HG03439 (cell line): ENCODE measurements around the gene UBQLN2.
"Not testable (repeated sequence)": the region's sequence is repeated elsewhere in the genome, so short reads cannot be mapped to it uniquely, and the experiment has no call there.

ENCODE experiments used
- ATAC-seq: cut with Tn5 transposase; IDR thresholded peaks from one replicate; pipeline ENCODE4 v1.9.1; 2021; ENCODE audit warnings: mild to moderate bottlenecking, moderate library complexity; ENCODE audit not compliant: unreplicated experiment

The UBQLN2 gene

DNA sequence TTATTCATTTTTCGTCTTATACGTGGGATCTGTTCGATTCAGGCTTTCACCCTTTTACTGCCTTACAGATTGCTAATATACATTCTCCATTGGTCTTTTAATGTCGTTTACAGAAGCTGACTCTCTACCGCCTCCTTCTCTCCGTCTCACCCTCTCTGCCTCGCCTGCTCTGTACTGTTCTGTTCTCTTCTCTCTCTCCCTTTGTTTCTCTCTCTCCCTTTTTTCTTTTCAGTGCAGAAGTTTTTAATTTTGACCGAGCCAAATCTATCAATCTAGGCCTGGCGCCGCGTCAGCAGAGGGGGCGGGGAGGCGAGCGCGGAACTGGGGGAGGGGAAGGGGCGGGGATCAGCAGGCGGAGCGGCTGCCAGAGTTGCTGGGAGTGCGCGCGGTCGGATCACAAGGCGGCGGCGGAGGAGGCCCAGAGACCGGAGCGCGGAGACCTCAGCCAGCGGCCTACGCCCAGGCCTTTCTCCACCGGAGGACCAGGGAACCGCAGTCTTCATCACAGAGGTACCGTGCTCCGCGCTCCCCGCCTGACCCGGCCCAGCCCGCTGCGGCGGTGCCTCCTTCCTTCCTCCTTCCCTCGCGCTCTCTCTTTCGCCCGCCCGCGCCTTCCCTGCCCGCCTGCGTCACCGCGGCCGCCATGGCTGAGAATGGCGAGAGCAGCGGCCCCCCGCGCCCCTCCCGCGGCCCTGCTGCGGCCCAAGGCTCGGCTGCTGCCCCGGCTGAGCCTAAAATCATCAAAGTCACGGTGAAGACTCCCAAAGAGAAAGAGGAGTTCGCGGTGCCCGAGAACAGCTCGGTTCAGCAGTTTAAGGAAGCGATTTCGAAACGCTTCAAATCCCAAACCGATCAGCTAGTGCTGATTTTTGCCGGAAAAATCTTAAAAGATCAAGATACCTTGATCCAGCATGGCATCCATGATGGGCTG is at the start of gene UBQLN2:
TSS of gene UBQLN2 (plus strand) at position 397 of the 931 bp plus-strand sequence. CDS start at position 644, 247 bp downstream.
- ATAC-seq: peak; percentile 72

DNA sequence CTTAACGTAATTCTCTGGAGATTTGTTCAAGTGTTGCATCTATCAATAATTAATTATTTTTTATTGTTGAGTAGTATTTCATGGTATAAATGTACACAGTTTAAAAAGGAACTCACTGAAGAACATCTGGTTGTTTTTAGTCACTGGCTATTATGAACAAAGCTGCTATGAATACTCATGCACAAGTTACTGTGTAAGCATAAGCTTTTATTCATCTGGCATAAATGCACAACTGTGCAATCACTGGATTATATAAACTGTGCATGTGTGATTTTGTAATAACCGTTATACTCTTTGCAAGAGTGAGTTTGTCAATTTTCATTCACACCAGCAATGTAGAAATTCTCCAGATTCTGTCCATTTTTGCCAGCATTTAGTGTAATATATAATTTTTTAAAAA is 43.8 kb upstream of the UBQLN2 start:
- ATAC-seq: no peak

DNA sequence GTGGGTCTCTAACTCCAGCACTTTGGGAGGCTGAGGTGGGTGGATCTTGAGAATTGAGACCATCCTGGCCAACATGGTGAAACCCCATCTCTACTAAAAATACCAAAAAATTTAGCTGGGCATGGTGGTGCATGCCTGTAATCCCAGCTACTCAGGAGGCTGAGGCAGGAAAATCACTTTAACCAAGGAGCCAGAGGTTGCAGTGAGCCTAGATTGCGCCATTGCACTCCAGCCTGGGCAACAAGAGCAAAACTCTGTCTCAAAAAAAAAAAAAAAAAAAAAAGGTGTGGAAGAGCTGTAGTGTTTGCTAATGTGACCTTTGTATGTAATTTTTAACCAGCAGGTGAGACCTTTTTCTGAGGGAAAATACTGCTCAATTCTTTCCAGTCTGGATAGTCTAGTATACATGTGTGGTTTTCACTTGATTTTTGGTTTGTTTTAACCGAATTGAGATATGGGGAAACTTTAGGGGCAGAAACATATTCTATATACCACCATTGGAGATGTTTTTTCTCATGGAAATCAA is 33.9 kb upstream of the UBQLN2 start:
- ATAC-seq: not testable (repeated sequence)

DNA sequence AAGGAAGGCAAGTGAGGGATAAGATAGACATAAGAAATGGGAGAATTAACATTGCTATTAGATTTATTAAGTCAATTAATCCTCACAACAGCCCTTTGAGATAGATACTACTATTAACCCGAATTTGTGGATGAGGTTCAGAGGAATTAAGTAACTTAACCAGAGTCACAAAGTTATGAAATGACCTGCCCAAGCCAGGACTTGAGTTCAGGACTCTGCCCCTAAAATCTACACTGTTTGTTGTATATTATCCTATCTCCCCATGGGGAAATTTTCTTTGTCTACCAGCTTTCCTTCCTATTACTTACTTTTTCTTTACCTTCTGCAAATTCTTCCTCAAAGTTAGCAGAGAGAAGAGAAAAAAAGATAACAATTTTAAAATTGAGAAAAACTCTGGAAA is 33.4 kb upstream of the UBQLN2 start:
- no peak for ATAC-seq

DNA sequence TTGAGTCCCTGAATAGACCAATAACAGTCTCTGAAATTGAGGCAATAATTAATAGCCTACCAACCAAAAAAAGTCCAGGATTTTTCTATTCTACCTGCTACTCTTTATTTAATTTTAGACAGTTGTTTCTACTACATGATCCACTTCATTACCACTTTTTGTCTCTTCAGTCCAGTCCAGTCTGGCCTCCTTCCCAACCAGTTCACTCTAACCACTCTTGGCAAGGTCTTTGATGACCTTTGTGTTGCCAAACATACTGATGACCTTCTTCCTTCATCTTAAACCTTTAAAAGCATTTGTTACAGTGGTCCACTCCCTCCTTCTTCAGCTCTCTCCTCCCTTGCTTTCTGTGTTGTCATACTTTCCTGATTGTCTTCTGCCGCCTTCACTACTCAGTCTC is 12.8 kb upstream of the UBQLN2 start:
- no peak for ATAC-seq

DNA sequence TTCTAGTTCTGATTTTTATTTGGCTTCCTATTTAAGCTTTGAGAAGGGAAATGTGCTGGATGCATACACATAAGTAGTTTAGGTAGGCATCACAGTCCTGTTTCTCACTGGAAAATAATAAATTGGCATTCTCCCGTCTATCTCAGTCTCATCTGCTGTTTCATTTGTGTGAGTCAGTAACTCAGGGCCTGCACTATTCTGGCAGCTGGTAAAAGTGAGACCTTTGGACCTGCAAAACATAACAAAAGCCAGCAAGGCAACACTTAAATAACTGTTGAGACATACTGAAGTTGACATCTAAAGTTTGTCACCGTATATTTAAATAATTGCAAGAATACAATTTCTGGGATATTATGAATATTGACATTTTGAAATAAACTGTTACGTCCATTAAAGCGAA is 8.6 kb upstream of the UBQLN2 start:
- no peak for ATAC-seq

DNA sequence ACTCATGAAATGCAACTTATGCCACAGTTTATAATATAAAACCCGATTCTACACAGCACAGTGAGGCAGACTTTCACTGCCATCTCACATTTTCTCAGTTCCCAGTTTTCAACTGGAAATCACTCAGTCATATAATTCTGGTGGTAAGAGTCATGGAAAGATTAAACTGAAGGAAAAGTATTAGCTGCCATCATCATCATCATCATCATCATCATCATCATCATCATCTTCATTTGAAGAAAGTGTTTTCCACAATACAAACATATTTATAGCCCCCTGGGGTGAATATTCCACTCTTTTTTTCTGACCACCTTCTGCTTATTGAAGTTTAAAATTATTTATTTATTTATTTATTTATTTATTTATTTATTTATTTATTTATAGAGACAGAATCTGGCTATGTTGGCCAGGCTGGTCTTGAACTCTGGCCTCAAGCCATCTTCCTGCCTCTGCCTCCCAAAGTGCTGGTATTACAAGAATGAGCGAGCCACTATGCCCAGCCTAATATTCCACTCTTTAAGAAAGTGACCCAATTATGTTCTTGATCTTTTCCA is 6.0 kb upstream of the UBQLN2 start:
- ATAC-seq: no peak

DNA sequence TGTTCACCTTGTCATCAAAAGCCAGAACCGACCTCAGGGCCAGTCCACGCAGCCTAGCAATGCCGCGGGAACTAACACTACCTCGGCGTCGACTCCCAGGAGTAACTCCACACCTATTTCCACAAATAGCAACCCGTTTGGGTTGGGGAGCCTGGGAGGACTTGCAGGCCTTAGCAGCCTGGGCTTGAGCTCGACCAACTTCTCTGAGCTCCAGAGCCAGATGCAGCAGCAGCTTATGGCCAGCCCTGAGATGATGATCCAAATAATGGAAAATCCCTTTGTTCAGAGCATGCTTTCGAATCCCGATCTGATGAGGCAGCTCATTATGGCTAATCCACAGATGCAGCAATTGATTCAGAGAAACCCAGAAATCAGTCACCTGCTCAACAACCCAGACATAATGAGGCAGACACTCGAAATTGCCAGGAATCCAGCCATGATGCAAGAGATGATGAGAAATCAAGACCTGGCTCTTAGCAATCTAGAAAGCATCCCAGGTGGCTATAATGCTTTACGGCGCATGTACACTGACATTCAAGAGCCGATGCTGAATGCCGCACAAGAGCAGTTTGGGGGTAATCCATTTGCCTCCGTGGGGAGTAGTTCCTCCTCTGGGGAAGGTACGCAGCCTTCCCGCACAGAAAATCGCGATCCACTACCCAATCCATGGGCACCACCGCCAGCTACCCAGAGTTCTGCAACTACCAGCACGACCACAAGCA is 898 bp downstream of the UBQLN2 start:
- ATAC-seq: no peak

DNA sequence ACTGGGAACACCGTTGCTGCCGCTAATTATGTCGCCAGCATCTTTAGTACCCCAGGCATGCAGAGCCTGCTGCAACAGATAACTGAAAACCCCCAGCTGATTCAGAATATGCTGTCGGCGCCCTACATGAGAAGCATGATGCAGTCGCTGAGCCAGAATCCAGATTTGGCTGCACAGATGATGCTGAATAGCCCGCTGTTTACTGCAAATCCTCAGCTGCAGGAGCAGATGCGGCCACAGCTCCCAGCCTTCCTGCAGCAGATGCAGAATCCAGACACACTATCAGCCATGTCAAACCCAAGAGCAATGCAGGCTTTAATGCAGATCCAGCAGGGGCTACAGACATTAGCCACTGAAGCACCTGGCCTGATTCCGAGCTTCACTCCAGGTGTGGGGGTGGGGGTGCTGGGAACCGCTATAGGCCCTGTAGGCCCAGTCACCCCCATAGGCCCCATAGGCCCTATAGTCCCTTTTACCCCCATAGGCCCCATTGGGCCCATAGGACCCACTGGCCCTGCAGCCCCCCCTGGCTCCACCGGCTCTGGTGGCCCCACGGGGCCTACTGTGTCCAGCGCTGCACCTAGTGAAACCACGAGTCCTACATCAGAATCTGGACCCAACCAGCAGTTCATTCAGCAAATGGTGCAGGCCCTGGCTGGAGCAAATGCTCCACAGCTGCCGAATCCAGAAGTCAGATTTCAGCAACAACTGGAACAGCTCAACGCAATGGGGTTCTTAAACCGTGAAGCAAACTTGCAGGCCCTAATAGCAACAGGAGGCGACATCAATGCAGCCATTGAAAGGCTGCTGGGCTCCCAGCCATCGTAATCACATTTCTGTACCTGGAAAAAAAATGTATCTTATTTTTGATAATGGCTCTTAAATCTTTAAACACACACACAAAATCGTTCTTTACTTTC is 1.8 kb downstream of the UBQLN2 start:
- ATAC-seq: no peak

DNA sequence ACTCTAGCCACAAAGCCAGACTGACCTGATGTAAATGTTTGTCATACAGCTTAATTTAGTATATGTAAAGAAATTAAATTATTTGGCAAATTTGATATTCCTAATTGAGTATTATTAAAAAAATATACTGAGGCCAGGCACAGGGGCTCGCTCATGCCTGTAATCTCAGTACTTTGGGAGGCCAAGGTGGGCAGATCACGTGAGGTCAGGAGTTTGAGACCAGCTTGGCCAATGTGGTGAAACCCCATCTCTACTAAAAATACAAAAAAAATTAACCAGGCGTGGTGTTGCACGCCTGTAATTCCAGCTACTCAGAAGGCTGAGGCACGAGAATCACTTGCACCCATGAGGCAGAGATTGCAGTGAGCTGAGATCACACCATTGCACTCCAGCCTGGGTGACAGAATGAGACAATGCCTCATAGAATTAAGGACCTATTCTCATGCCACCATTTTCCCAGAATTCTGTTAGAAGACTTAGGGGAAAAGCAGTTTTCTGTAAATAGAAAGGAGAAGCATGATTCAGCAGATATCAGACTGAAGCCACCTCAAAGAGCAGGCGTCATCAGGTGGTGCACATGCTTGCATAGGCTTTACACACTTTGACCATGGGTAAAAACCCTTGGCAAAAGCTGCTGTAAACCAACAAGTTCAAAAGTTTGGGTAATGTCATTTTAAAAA is 6.1 kb downstream of the UBQLN2 start:
- no peak for ATAC-seq

DNA sequence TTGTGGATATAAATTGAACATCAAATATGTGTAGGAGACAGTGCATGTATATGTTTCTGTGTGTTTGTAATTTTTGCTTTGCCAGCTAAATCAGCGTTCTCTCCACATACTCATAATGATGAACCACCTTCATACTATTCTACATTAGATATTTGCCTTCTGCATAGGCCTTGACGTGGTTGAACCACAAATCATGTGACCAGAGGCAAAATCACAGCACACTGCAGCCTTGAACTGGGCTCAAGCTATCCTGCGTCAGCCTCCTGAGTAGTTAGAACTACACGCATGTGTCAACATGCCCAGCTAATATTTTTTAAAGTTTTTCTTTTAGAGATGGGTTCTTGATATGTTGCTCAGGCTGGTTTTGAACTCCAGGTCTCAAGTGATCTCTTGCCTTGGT is 9.5 kb downstream of the UBQLN2 start:
- no peak for ATAC-seq

DNA sequence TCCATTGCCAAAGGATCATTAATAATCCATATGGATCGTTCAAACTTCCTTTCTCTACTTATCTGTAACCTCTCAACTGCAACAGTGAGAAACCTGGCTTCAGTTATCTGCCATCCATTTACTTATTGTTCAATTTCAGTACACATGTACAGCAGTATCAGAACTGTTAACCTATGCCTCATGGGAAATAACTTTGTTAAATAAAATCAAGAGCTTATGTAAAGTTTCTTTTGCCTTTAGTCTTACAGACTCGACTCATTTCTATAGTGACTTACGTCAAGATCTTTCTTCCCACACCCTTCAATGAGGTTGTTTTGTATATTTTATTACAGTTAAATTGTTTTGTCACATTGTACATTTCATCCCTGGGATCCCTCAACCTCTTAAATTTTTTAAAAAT is 11.4 kb downstream of the UBQLN2 start:
- no peak for ATAC-seq

DNA sequence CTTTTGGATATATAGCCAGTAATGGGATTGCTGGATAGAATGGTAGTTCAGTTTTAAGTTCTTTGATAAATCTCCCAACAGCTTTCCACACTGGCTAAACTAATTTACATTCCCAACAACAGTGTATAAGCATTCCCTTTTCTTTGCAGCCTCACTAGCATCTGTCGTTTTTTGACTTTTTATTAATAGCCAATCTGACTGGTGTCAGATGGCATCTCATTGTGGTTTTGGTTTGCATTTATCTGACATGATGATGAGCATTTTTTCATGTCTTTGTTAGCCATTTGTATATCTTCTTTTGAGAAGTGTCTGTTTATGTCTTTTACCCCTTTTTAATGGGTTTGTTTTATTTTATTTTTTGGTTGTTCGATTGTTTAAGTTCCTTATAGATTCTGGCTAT is 13.3 kb downstream of the UBQLN2 start:
- no peak for ATAC-seq

DNA sequence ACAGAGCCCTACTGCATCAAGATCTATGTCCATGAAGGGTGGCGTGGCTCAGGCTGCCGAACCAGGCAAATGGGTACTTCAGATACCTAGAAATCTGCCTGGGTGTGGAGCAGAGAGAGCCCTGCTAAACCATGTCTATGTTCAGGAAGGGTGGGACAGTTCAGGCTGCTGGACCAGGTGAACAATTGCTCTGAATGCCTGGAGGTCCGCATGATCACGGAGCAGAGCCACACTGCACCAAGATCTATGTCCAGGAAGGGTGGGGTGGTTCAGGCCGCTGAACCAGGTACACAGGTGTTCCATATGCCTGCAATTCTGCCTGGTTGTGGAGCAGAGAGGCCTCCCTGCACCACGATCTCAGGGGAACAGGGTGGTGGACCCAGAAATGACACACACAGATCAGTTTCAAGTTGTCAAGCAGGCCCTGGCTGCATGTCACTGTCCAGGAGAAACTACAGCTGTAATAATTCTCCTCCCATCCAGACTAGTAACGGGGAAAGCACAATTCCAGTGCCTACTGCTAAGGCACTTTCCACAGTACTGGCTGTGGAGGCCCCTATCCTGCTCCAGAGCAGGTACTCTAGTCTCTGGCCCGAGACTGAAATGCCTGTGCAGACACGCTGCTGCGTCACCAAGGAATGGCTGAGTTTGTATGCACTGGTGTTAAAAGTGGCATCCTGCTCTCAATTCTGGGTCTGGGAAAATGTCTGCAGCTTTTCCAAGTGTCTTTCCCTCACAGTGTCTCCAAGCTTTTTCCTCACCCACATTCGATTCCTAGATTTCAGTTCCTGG is 25.2 kb downstream of the UBQLN2 start:
- ATAC-seq: no peak

DNA sequence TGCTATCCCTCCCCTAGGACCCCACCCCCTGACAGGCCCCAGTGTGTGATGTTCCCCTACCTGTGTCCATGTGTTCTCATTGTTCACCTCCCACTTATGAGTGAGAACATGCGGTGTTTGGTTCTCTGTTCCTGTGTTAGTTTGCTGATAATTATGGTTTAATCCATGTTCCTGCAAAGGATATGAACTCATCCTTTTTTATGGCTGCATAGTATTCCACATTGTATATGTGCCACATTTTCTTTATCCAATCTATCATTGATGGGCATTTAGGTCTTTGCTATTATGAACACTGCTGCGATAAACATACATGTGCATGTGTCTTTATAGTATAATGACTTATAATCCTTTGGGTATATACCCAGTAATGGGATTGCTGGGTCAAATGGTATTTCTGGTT is 28.4 kb downstream of the UBQLN2 start:
- ATAC-seq: not testable (repeated sequence)

DNA sequence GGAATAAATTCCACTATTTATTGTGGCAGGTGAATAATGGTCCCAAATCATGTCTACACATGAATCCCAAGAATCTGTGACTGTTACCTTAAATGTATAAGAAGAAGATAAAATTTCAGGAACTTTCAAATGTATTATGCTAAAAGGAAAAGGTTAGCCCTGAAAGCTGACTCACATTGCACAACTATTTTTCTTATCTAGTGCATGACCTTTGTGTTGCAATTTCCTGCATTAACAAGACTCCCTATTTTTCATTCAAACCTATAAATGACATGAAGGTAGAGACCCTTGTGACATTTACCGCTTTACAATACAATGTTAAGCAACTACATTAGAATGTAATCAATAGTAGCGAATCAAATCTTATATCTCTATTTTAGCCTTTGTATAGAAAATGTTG is 36.7 kb downstream of the UBQLN2 start:
- ATAC-seq: no peak

DNA sequence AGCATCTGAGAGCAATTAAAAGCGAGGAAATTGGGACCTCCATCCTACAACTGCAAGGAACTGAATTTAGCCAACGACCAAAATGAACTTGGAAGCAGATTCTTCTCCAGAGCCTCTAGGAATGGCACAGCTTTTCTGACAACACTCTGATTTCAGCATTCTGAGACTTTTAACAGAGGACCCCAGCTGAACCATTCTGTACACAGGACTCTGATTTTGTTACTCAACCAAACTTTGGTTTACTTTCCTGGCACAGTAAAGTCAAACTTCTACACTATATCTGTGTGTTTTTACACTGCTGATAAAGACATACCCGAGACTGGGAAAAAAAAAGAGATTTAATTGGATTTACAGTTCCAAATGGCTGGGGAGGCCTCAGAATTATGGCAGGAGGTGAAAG is 37.6 kb downstream of the UBQLN2 start:
- ATAC-seq: no peak

DNA sequence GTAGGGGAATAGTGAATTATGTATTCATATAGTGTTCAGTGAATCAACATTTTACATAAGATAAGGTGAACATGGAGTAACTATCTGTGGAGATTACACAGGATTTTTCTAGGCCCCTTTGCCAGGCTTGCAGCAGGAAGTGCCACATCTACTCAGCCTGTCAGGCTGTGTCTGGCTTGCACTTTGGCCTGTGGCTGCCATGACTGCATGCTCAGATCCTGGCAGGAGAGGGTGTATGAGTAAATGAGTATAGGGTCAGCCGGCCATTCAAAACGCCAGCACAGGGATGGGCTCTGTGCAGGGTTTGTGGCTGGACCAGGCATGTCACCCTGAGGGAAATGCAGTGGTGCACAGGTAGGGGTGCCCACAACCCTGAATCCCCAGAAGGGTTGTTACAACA is 51.9 kb downstream of the UBQLN2 start:
- no peak for ATAC-seq
